ENCODE measurements around the gene SHLD2.

SHLD2 gene

GRCh38 chr10:87058171-87058570 is 36.8 kb upstream of the SHLD2 start:
- no peak for ATAC-seq
- TF ChIP-seq ZFP3 (CRISPR knock-in tag; IDR thresholded peaks at IDR 0.05) (no peak), OSR1 (CRISPR knock-in tag; IDR thresholded peaks at IDR 0.05) (no peak), GLIS3 (CRISPR knock-in tag; IDR thresholded peaks at IDR 0.05) (no peak), PATZ1 (CRISPR knock-in tag; IDR thresholded peaks at IDR 0.05; ENCODE audit: borderline replicate concordance) (no peak), ESRRG (CRISPR knock-in tag; IDR thresholded peaks at IDR 0.05) (no peak), PPARA (CRISPR knock-in tag; IDR thresholded peaks at IDR 0.05; ENCODE audit: borderline replicate concordance) (no peak), ARNTL (CRISPR knock-in tag; IDR thresholded peaks at IDR 0.05; ENCODE audit: borderline replicate concordance, low read depth) (no peak)
- TF ChIP-seq, protein P1, sequence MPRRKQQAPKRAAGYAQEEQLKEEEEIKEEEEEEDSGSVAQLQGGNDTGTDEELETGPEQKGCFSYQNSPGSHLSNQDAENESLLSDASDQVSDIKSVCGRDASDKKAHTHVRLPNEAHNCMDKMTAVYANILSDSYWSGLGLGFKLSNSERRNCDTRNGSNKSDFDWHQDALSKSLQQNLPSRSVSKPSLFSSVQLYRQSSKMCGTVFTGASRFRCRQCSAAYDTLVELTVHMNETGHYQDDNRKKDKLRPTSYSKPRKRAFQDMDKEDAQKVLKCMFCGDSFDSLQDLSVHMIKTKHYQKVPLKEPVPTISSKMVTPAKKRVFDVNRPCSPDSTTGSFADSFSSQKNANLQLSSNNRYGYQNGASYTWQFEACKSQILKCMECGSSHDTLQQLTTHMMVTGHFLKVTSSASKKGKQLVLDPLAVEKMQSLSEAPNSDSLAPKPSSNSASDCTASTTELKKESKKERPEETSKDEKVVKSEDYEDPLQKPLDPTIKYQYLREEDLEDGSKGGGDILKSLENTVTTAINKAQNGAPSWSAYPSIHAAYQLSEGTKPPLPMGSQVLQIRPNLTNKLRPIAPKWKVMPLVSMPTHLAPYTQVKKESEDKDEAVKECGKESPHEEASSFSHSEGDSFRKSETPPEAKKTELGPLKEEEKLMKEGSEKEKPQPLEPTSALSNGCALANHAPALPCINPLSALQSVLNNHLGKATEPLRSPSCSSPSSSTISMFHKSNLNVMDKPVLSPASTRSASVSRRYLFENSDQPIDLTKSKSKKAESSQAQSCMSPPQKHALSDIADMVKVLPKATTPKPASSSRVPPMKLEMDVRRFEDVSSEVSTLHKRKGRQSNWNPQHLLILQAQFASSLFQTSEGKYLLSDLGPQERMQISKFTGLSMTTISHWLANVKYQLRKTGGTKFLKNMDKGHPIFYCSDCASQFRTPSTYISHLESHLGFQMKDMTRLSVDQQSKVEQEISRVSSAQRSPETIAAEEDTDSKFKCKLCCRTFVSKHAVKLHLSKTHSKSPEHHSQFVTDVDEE (CRISPR knock-in tag; IDR thresholded peaks at IDR 0.05), result no peak
- TF ChIP-seq, protein P2, sequence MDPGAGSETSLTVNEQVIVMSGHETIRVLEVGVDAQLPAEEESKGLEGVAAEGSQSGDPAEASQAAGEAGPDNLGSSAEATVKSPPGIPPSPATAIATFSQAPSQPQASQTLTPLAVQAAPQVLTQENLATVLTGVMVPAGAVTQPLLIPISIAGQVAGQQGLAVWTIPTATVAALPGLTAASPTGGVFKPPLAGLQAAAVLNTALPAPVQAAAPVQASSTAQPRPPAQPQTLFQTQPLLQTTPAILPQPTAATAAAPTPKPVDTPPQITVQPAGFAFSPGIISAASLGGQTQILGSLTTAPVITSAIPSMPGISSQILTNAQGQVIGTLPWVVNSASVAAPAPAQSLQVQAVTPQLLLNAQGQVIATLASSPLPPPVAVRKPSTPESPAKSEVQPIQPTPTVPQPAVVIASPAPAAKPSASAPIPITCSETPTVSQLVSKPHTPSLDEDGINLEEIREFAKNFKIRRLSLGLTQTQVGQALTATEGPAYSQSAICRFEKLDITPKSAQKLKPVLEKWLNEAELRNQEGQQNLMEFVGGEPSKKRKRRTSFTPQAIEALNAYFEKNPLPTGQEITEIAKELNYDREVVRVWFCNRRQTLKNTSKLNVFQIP (CRISPR knock-in tag; IDR thresholded peaks at IDR 0.05; ENCODE audit: borderline replicate concordance, low read depth), result no peak
- TF ChIP-seq, protein P3, sequence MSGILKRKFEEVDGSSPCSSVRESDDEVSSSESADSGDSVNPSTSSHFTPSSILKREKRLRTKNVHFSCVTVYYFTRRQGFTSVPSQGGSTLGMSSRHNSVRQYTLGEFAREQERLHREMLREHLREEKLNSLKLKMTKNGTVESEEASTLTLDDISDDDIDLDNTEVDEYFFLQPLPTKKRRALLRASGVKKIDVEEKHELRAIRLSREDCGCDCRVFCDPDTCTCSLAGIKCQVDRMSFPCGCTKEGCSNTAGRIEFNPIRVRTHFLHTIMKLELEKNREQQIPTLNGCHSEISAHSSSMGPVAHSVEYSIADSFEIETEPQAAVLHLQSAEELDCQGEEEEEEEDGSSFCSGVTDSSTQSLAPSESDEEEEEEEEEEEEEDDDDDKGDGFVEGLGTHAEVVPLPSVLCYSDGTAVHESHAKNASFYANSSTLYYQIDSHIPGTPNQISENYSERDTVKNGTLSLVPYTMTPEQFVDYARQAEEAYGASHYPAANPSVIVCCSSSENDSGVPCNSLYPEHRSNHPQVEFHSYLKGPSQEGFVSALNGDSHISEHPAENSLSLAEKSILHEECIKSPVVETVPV (CRISPR knock-in tag; IDR thresholded peaks at IDR 0.05), result no peak

GRCh38 chr10:87059401-87059800 is 35.6 kb upstream of the SHLD2 start:
- ATAC-seq, result no peak

More at GRCh38 chr10:87059401-87059800, 35.6 kb upstream of the SHLD2 start:
- TF ChIP-seq OSR1 (CRISPR knock-in tag; IDR thresholded peaks at IDR 0.05) (no peak), ZFP3 (CRISPR knock-in tag; IDR thresholded peaks at IDR 0.05) (no peak), PPARA (CRISPR knock-in tag; IDR thresholded peaks at IDR 0.05; ENCODE audit: borderline replicate concordance) (no peak), ESRRG (CRISPR knock-in tag; IDR thresholded peaks at IDR 0.05) (no peak), ZNF70 (CRISPR knock-in tag; IDR thresholded peaks at IDR 0.05) (no peak), GLIS3 (CRISPR knock-in tag; IDR thresholded peaks at IDR 0.05) (no peak), ARNTL (CRISPR knock-in tag; IDR thresholded peaks at IDR 0.05; ENCODE audit: borderline replicate concordance, low read depth) (no peak), CREB5 (CRISPR knock-in tag; IDR thresholded peaks at IDR 0.05; ENCODE audit: low read depth) (no peak), BACH2 (CRISPR knock-in tag; IDR thresholded peaks at IDR 0.05; ENCODE audit: borderline replicate concordance) (no peak), RARB (CRISPR knock-in tag; IDR thresholded peaks at IDR 0.05) (no peak), ZFP30 (CRISPR knock-in tag; IDR thresholded peaks at IDR 0.05) (no peak)
- TF ChIP-seq, protein P1 (CRISPR knock-in tag; IDR thresholded peaks at IDR 0.05), result no peak

Measured in SK-N-SH treated with all-trans-retinoic acid at 6 μM for 48 hours (cell line).